ENCODE data around the gene CLEC2L. TPM values are rescaled to one million over a fixed set of nuclear protein-coding genes. Genes with fewer than 3 reads are reported as not detected.

Gene CLEC2L
- total RNA-seq, 2 donors from 2014 or later, result 3.0 TPM; not detected in 1

GRCh38 chr7:139560678-139561077, 37.2 kb downstream of the CLEC2L start:
- no peak overlapping the region for H3K27ac ChIP-seq
- H3K4me3 ChIP-seq, result no peak overlapping the region
- H3K36me3 ChIP-seq, result no peaks in the 10 kb centered on the region
- no peak for DNase-seq (ENCODE audit: low spot score)
- WGBS, result 87% methylated on average over 11 of the region's 11 CpGs
- intact Hi-C loops (cut with DNase I), result no loop called here
- no peaks in the 10 kb centered on the region for H3K4me1 ChIP-seq (replicated peaks)
- no peak for TF ChIP-seq POLR2AphosphoS5 (IDR thresholded peaks at IDR 0.05)
- TF ChIP-seq POLR2A (IDR thresholded peaks at IDR 0.05), result no peak
- no peak for TF ChIP-seq CTCF (IDR thresholded peaks at IDR 0.05)
- no peaks in the 10 kb centered on the region for H3K27me3 ChIP-seq (replicated peaks; ENCODE audit: insufficient read depth)
- no peaks in the 10 kb centered on the region for H3K9me3 ChIP-seq

- TF ChIP-seq POLR2A (IDR thresholded peaks at IDR 0.05), result no peak
- no peak for TF ChIP-seq CTCF (IDR thresholded peaks at IDR 0.05)
- TF ChIP-seq POLR2AphosphoS5 (IDR thresholded peaks at IDR 0.05), result no peak
- Histone ChIP-seq H3K4me1 (replicated peaks) (no peaks in the 10 kb centered on the region), H3K27me3 (replicated peaks; ENCODE audit: insufficient read depth) (no peaks in the 10 kb centered on the region), H3K9me3 (no peaks in the 10 kb centered on the region), H3K36me3 (no peaks in the 10 kb centered on the region), H3K4me3 (no peak overlapping the region), H3K27ac (no peak overlapping the region)
- 90% methylated on average over 12 of the region's 12 CpGs for WGBS
- DNase-seq (ENCODE audit: low spot score), result no peak
- intact Hi-C loops (cut with DNase I), result no loop called here
These were observed 39.0 kb downstream of the CLEC2L start for GRCh38 chr7:139562491-139562890.

GRCh38 chr7:139562961-139563565, 39.6 kb downstream of the CLEC2L start:
- Histone ChIP-seq H3K4me3 (no peak overlapping the region), H3K27ac (no peak overlapping the region), H3K9me3 (no peaks in the 10 kb centered on the region), H3K27me3 (replicated peaks; ENCODE audit: insufficient read depth) (no peaks in the 10 kb centered on the region), H3K4me1 (replicated peaks) (no peaks in the 10 kb centered on the region), H3K36me3 (no peaks in the 10 kb centered on the region)
- no peak for DNase-seq (ENCODE audit: low spot score)
- TF ChIP-seq POLR2A (IDR thresholded peaks at IDR 0.05) (no peak), POLR2AphosphoS5 (IDR thresholded peaks at IDR 0.05) (no peak), CTCF (IDR thresholded peaks at IDR 0.05) (no peak)
- WGBS, result 78% methylated on average over 13 of the region's 13 CpGs
- intact Hi-C loops (cut with DNase I), result no loop called here

GRCh38 chr7:139563856-139564255, 40.4 kb downstream of the CLEC2L start:
- 97% methylated on average over 5 of the region's 5 CpGs for WGBS
- Histone ChIP-seq H3K27ac (no peak overlapping the region), H3K36me3 (no peaks in the 10 kb centered on the region), H3K9me3 (no peaks in the 10 kb centered on the region), H3K4me3 (no peak overlapping the region), H3K27me3 (replicated peaks; ENCODE audit: insufficient read depth) (no peaks in the 10 kb centered on the region), H3K4me1 (replicated peaks) (no peaks in the 10 kb centered on the region)
- intact Hi-C loops (cut with DNase I), result no loop called here
- TF ChIP-seq POLR2AphosphoS5 (IDR thresholded peaks at IDR 0.05), result no peak
- no peak for TF ChIP-seq POLR2A (IDR thresholded peaks at IDR 0.05)
- TF ChIP-seq CTCF (IDR thresholded peaks at IDR 0.05), result no peak
- DNase-seq (ENCODE audit: low spot score), result no peak

GRCh38 chr7:139566075-139566474, 42.6 kb downstream of the CLEC2L start:
- WGBS, result 89% methylated on average over 6 of the region's 6 CpGs

More at GRCh38 chr7:139566075-139566474, 42.6 kb downstream of the CLEC2L start:
- H3K4me3 ChIP-seq, result no peak overlapping the region
- no peak overlapping the region for H3K27ac ChIP-seq
- no peak for TF ChIP-seq POLR2AphosphoS5 (IDR thresholded peaks at IDR 0.05)
- TF ChIP-seq POLR2A (IDR thresholded peaks at IDR 0.05), result no peak
- no peak for TF ChIP-seq CTCF (IDR thresholded peaks at IDR 0.05)
- intact Hi-C loops (cut with DNase I), result no loop called here
- no peaks in the 10 kb centered on the region for H3K9me3 ChIP-seq
- H3K36me3 ChIP-seq, result no peaks in the 10 kb centered on the region
- DNase-seq (ENCODE audit: low spot score), result no peak
- H3K27me3 ChIP-seq (replicated peaks; ENCODE audit: insufficient read depth), result no peaks in the 10 kb centered on the region
- H3K4me1 ChIP-seq (replicated peaks), result no peaks in the 10 kb centered on the region

Measured in prostate gland (tissue), 2 donors.